Cerebellar cortex (tissue), 1 donor: ENCODE results near the gene GTF2A2.
A peak's percentile ranks its signal among the peaks of the same experiment; 100 is the strongest.
"Not testable (repeated sequence)": the region's sequence is repeated elsewhere in the genome, so short reads cannot be mapped to it uniquely, and the experiment has no call there.

ENCODE experiments used
- DNase-seq: peaks from one replicate; pipeline ENCODE4 v3.0.0-alpha.2; 2015; ENCODE audit warnings: low spot score

GTF2A2 gene

GRCh38 chr15:59656897-59657634, at the start of gene GTF2A2:
GTF2A2 (minus strand) TSS chr15:59657515; CDS start chr15:59652277, 5,238 bp downstream.
- peak; percentile 97 for DNase-seq

GRCh38 chr15:59703979-59704796, 46.9 kb upstream of the GTF2A2 start:
- DNase-seq: no peak

- DNase-seq: no peak
Observed at GRCh38 chr15:59702351-59702750, 45.0 kb upstream of the GTF2A2 start.

GRCh38 chr15:59701880-59702279, 44.6 kb upstream of the GTF2A2 start:
- DNase-seq: no peak

- no peak for DNase-seq
Observed at GRCh38 chr15:59699810-59700431, 42.6 kb upstream of the GTF2A2 start.

GRCh38 chr15:59698065-59698464, 40.8 kb upstream of the GTF2A2 start:
- DNase-seq: not testable (repeated sequence)

- DNase-seq: no peak
Observed at GRCh38 chr15:59696332-59696731, 39.0 kb upstream of the GTF2A2 start.

- DNase-seq: no peak
Observed at GRCh38 chr15:59694779-59695178, 37.5 kb upstream of the GTF2A2 start.

- peak; percentile 43 for DNase-seq
Observed at GRCh38 chr15:59691194-59691805, 34.0 kb upstream of the GTF2A2 start.

- DNase-seq: peak; percentile 72
Observed at GRCh38 chr15:59689626-59690236, 32.4 kb upstream of the GTF2A2 start.

- peak; percentile 97 for DNase-seq
Observed at GRCh38 chr15:59688782-59689625, 31.7 kb upstream of the GTF2A2 start, which contains the start of gene BNIP2. BNIP2 (minus strand) TSS chr15:59689320; CDS start chr15:59682457, 6,863 bp downstream.

GRCh38 chr15:59688423-59688781, 31.1 kb upstream of the GTF2A2 start:
- DNase-seq: peak; percentile 41

- no peak for DNase-seq
Observed at GRCh38 chr15:59687836-59688235, 30.5 kb upstream of the GTF2A2 start.

GRCh38 chr15:59686389-59686788, 29.1 kb upstream of the GTF2A2 start:
- DNase-seq: no peak

GRCh38 chr15:59685737-59686297, 28.5 kb upstream of the GTF2A2 start:
- no peak for DNase-seq

- DNase-seq: no peak
Observed at GRCh38 chr15:59680870-59681269, 23.6 kb upstream of the GTF2A2 start.

- DNase-seq: no peak
Observed at GRCh38 chr15:59680346-59680745, 23.0 kb upstream of the GTF2A2 start.

GRCh38 chr15:59678620-59679019, 21.3 kb upstream of the GTF2A2 start:
- DNase-seq: no peak

- DNase-seq: no peak
Observed at GRCh38 chr15:59678172-59678571, 20.9 kb upstream of the GTF2A2 start.

GRCh38 chr15:59676565-59676964, 19.2 kb upstream of the GTF2A2 start:
- no peak for DNase-seq
